Spleen (tissue), 11 donors: ENCODE measurements around the gene EVI5L. TPM values are rescaled to one million over a fixed set of nuclear protein-coding genes. Genes with fewer than 3 reads are reported as not detected.
"Not testable (repeated sequence)": the region's sequence is repeated elsewhere in the genome, so short reads cannot be mapped to it uniquely, and the experiment has no call there.

Source experiments
- DNase-seq: peaks from one replicate; pipeline ENCODE4 v3.0.0-alpha.2; 2020
- H3K27ac ChIP-seq, 8 donors: fragments of 200-600 bp; sonication (generic) in 7 of 8; 1 replicate in 4 of 8; 2 replicates in 4 of 8; pipeline versions ENCODE4 v1.5.0 to v1.8.0; 2016 to 2021; ENCODE audit warnings: inconsistent platforms in 4 of 8, mild to moderate bottlenecking in 4 of 8, moderate library complexity in 1 of 8
- H3K27me3 ChIP-seq, 7 donors: fragments of 200-600 bp; sonication (generic) in 6 of 7; replicated peaks in 1 of 7; 1 replicate in 4 of 7; 2 replicates in 3 of 7; pipeline versions ENCODE4 v1.5.0 to v1.8.0; 2016 to 2021; ENCODE audit warnings: inconsistent platforms in 3 of 7, mild to moderate bottlenecking in 1 of 7
- H3K36me3 ChIP-seq, 6 donors: fragments of 200-600 bp; sonication (generic) in 5 of 6; 1 replicate in 4 of 6; 2 replicates in 2 of 6; pipeline versions ENCODE4 v1.5.0 to v1.8.0; 2016 to 2021; ENCODE audit warnings: inconsistent platforms in 2 of 6
- H3K4me1 ChIP-seq, 6 donors: fragments of 200-600 bp; sonication (generic) in 5 of 6; 1 replicate in 3 of 6; 2 replicates in 3 of 6; pipeline versions ENCODE4 v1.5.0 to v1.8.0; 2016 to 2021; ENCODE audit warnings: inconsistent platforms in 3 of 6
- H3K4me3 ChIP-seq, 8 donors: fragments of 200-600 bp; sonication (generic) in 7 of 8; 1 replicate in 4 of 8; 2 replicates in 4 of 8; pipeline versions ENCODE4 v1.5.0 to v1.8.0; 2016 to 2021; ENCODE audit warnings: inconsistent platforms in 4 of 8, mild to moderate bottlenecking in 4 of 8, moderate library complexity in 2 of 8
- H3K9me3 ChIP-seq, 8 donors: fragments of 200-600 bp; sonication (generic) in 7 of 8; 1 replicate in 4 of 8; 2 replicates in 4 of 8; pipeline versions ENCODE4 v1.5.0 to v1.8.0; 2016 to 2021; ENCODE audit warnings: inconsistent platforms in 4 of 8
- CTCF ChIP-seq, 11 experiments: fragments of 200-600 bp in 7 of 11; fragments of 450-650 bp in 4 of 11; sonication (generic) in 4 of 11; IDR thresholded peaks in 8 of 11; conservative IDR thresholded peaks in 3 of 11; 1 replicate in 7 of 11; 2 replicates in 4 of 11; pipeline versions ENCODE4 v1.4.0 to v1.8.0; 2016 to 2021; ENCODE audit warnings: antibody characterized with exemption in 11 of 11, inconsistent platforms in 4 of 11, mild to moderate bottlenecking in 1 of 11
- POLR2A ChIP-seq, 3 donors: fragments of 450-650 bp; IDR thresholded peaks; one replicate each; pipeline ENCODE4 v1.5.1; 2017; ENCODE audit warnings: antibody characterized with exemption in 3 of 3, mild to moderate bottlenecking in 1 of 3
- POLR2AphosphoS5 ChIP-seq, 3 donors: sonication (generic); formaldehyde crosslinking; IDR thresholded peaks; one replicate each; pipeline ENCODE4 v1.5.1; 2017; ENCODE audit warnings: antibody characterized with exemption in 3 of 3
- WGBS, 5 donors: extraction: QIAGEN DNeasy Blood & Tissue Kit in 3 of 5; methylation state at CpG; one replicate each; pipeline versions ENCODE4 v1.1.5 to v1.1.7; 2013 to 2018; 5-methylcytosine and 5-hydroxymethylcytosine counted together
- intact Hi-C: fragments of 100-400 bp; cut with DNase I; formaldehyde crosslinking; loops from one replicate; pipeline ENCODE4 v1.15.0; 2023; ENCODE audit warnings: low total_unique reads
- polyA plus RNA-seq, 3 donors: library from polyadenylated mRNA; stranded (reverse); fragments of 200-250 nt; gene quantifications; one replicate each; pipeline ENCODE4 v1.2.1, GENCODE V29; 2013
- total RNA-seq, 7 donors: library from RNA; depleted of rRNA in 3 of 7; stranded (reverse); fragments of >200 nt in 3 of 7; fragmentation: NEBNext Ultra II Directional in 4 of 7; extraction: Animal tissue kit (Norgen Biotek cat#: 25700) in 4 of 7; gene quantifications; one replicate each; pipeline versions ENCODE4 v1.1.0 to v1.2.1, GENCODE V29; 2016 to 2021
- donor health status: healthy with polysubstance abuse.
- donor health status: DM: no; HTN: no; CAD: no; lungs with moderate emphysema.
- donor health status: DM: no; HTN: no; CAD: no.
- donor health status: Bipolar disorder and iron deficiency.
- donor health status: healthy.
- donor health status: DM: no; HTN: no; CAD: no.
- donor health status: DM: yes; HTN: yes; CAD: no.

The EVI5L gene
- total and polyA plus RNA-seq, 10 donors: 3.7 to 22.8 (median 11.9) TPM

GRCh38 chr19:7789447-7789846, 40.6 kb upstream of the EVI5L start:
- Histone ChIP-seq H3K27ac (no peak overlapping the region), H3K4me1 (peaks cover 4 to 31% (median 27%) of the 10 kb centered on the region in 6 donors), H3K27me3 (peaks cover 8 to 55% (median 31%) of the 10 kb centered on the region in 7 donors), H3K36me3 (no peaks in the 10 kb centered on the region), H3K9me3 (peaks cover 0 to 19% (median 7%) of the 10 kb centered on the region in 8 donors), H3K4me3 (peak overlapping the region in 3 of 8 donors; percentile 19 to 60 (median 31))
- intact Hi-C loops: no loop called here
- peak; percentile 81 for DNase-seq
- 4 to 26% (median 5%) methylated on average over 2 to 31 of the region's 31 CpGs for WGBS, 5 donors
- TF ChIP-seq POLR2A (IDR thresholded peaks at IDR 0.05): no peak
- no peak for TF ChIP-seq CTCF (IDR thresholded peaks at IDR 0.05 in 8 of 11, conservative IDR thresholded peaks at IDR 0.05 in 3 of 11)
- no peak for TF ChIP-seq POLR2AphosphoS5 (IDR thresholded peaks at IDR 0.05)

- no peak overlapping the region for H3K4me3 ChIP-seq
- 90 to 93% (median 91%) methylated on average over 13 to 14 of the region's 14 CpGs for WGBS, 5 donors
- H3K4me1 ChIP-seq: peaks cover 4 to 31% (median 27%) of the 10 kb centered on the region in 6 donors
- intact Hi-C loops: no loop called here
- no peak for TF ChIP-seq CTCF (IDR thresholded peaks at IDR 0.05 in 8 of 11, conservative IDR thresholded peaks at IDR 0.05 in 3 of 11)
- TF ChIP-seq POLR2AphosphoS5 (IDR thresholded peaks at IDR 0.05): no peak
- H3K27me3 ChIP-seq: peaks cover 8 to 54% (median 31%) of the 10 kb centered on the region in 7 donors
- no peak for DNase-seq
- H3K36me3 ChIP-seq: no peaks in the 10 kb centered on the region
- H3K9me3 ChIP-seq: peaks cover 0 to 11% (median 1%) of the 10 kb centered on the region in 8 donors
- H3K27ac ChIP-seq: no peak overlapping the region
Measured at GRCh38 chr19:7790416-7790815, 39.6 kb upstream of the EVI5L start.

- H3K4me3 ChIP-seq: no peak overlapping the region
- H3K4me1 ChIP-seq: peaks cover 4 to 26% (median 25%) of the 10 kb centered on the region in 6 donors
- peaks cover 8 to 40% (median 30%) of the 10 kb centered on the region in 7 donors for H3K27me3 ChIP-seq
- intact Hi-C loops: no loop called here
- H3K9me3 ChIP-seq: peaks cover 0 to 10% (median 0%) of the 10 kb centered on the region in 8 donors
- TF ChIP-seq POLR2AphosphoS5 (IDR thresholded peaks at IDR 0.05) (no peak), POLR2A (IDR thresholded peaks at IDR 0.05) (no peak), CTCF (IDR thresholded peaks at IDR 0.05 in 8 of 11, conservative IDR thresholded peaks at IDR 0.05 in 3 of 11) (no peak)
- no peak overlapping the region for H3K27ac ChIP-seq
- DNase-seq: no peak
- 60 to 74% (median 62%) methylated on average over 7 of the region's 7 CpGs for WGBS, 5 donors
- no peaks in the 10 kb centered on the region for H3K36me3 ChIP-seq
Measured at GRCh38 chr19:7792281-7792680, 37.7 kb upstream of the EVI5L start.

- DNase-seq, H3K4me3 ChIP-seq, intact Hi-C loops, H3K36me3 ChIP-seq, H3K27ac ChIP-seq, H3K9me3 ChIP-seq: not testable (repeated sequence)
- Histone ChIP-seq H3K4me1 (peaks cover 4 to 21% (median 21%) of the 10 kb centered on the region in 6 donors), H3K27me3 (peaks cover 8 to 40% (median 26%) of the 10 kb centered on the region in 7 donors)
- WGBS, 5 donors: 83 to 90% (median 85%) methylated on average over 7 of the region's 7 CpGs
Measured at GRCh38 chr19:7792701-7793100, 37.3 kb upstream of the EVI5L start.

GRCh38 chr19:7793493-7793892, 36.5 kb upstream of the EVI5L start:
- DNase-seq: no peak
- H3K27me3 ChIP-seq: peaks cover 6 to 40% (median 18%) of the 10 kb centered on the region in 7 donors
- peaks cover 0 to 13% (median 13%) of the 10 kb centered on the region in 6 donors for H3K4me1 ChIP-seq
- TF ChIP-seq POLR2AphosphoS5 (IDR thresholded peaks at IDR 0.05) (no peak), POLR2A (IDR thresholded peaks at IDR 0.05) (no peak), CTCF (IDR thresholded peaks at IDR 0.05 in 8 of 11, conservative IDR thresholded peaks at IDR 0.05 in 3 of 11) (no peak)
- no peak overlapping the region for H3K27ac ChIP-seq
- 83 to 91% (median 89%) methylated on average over 3 of the region's 3 CpGs for WGBS, 5 donors
- no peaks in the 10 kb centered on the region for H3K36me3 ChIP-seq
- H3K9me3 ChIP-seq: peaks cover 0 to 10% (median 0%) of the 10 kb centered on the region in 8 donors
- no peak overlapping the region for H3K4me3 ChIP-seq
- intact Hi-C loops: no loop called here
